ENCODE results near the gene PBOV1.

DNA sequence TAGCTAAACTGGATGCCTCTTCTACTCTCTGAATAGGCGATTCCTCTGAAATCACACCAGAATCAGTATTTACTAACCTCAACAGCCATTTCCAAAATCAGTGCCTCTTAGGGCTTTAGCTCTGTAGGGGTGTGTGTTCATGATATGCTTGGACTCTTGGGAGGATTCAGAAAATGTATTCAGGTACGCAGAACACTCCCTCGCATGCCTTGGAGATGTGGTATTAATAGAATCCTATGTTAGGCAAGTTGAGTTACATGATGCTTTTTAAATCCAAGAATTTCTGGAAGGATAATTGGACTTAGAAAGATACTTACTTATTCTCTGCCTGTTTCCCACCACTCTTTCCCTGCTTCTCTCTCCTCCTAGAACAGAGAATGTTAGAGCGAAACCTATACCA is 31.8 kb upstream of the PBOV1 start:
- TF ChIP-seq CTCF (IDR thresholded peaks at IDR 0.05) (no peak), POLR2A (IDR thresholded peaks at IDR 0.05) (no peak)

Measured in thyroid gland (tissue), 4 donors.